H9 (cell line): ENCODE results near the gene CCDC12. TPM values are rescaled to one million over a fixed set of nuclear protein-coding genes. Genes with fewer than 3 reads are reported as not detected.
A peak's percentile ranks its signal among the peaks of the same experiment; 100 is the strongest.

Source experiments
- DNase-seq: peaks from one replicate; pipeline ENCODE4 v3.0.0-alpha.2; 2017
- H2AFZ ChIP-seq: one replicate; pipeline ENCODE4 v1.6.1; 2013; ENCODE audit warnings: mild to moderate bottlenecking, low read length, control low read depth, moderate library complexity
- H2AK5ac ChIP-seq: 2 replicates; pipeline ENCODE4 v1.6.1; 2013; ENCODE audit warnings: low read length, control low read depth, mixed read lengths; ENCODE audit not compliant: insufficient read length
- H2BK120ac ChIP-seq: one replicate; pipeline ENCODE4 v1.6.1; 2013; ENCODE audit warnings: low read depth, mild to moderate bottlenecking, low read length, control low read depth, inconsistent platforms; ENCODE audit not compliant: poor library complexity, severe bottlenecking
- H2BK12ac ChIP-seq: 2 replicates; pipeline ENCODE4 v1.6.1; 2013; ENCODE audit warnings: low read length, control low read depth, mixed read lengths, low read depth; ENCODE audit not compliant: insufficient read length
- H2BK15ac ChIP-seq: 2 replicates; pipeline ENCODE4 v1.6.1; 2013; ENCODE audit warnings: low read depth, low read length, control low read depth
- H2BK20ac ChIP-seq: one replicate; pipeline ENCODE4 v1.6.1; 2013; ENCODE audit warnings: low read depth, mild to moderate bottlenecking, low read length, control low read depth, inconsistent platforms; ENCODE audit not compliant: poor library complexity, severe bottlenecking
- H2BK5ac ChIP-seq: 2 replicates; pipeline ENCODE4 v1.6.1; 2013; ENCODE audit warnings: low read length, control low read depth, mixed read lengths; ENCODE audit not compliant: insufficient read length
- H3K14ac ChIP-seq: 2 replicates; pipeline ENCODE4 v1.6.1; 2013; ENCODE audit warnings: low read length, control low read depth; ENCODE audit not compliant: insufficient read depth
- H3K18ac ChIP-seq: 2 replicates; pipeline ENCODE4 v1.6.1; 2013; ENCODE audit warnings: low read depth, mild to moderate bottlenecking, mixed read lengths, low read length, control low read depth; ENCODE audit not compliant: insufficient read length
- H3K23ac ChIP-seq: 2 replicates; pipeline ENCODE4 v1.6.1; 2013; ENCODE audit warnings: low read length, control low read depth, mixed read lengths, low read depth; ENCODE audit not compliant: insufficient read length
- H3K23me2 ChIP-seq: 2 replicates; pipeline ENCODE4 v1.6.1; 2013; ENCODE audit warnings: low read depth, mild to moderate bottlenecking, mixed read lengths, low read length, control low read depth; ENCODE audit not compliant: insufficient read length, poor library complexity, severe bottlenecking
- H3K27ac ChIP-seq: 2 replicates; pipeline ENCODE4 v1.5.1; 2013; ENCODE audit warnings: low read length, control low read depth, mixed read lengths, low read depth; ENCODE audit not compliant: insufficient read length
- H3K27me3 ChIP-seq: 2 replicates; pipeline ENCODE4 v1.6.1; 2013; ENCODE audit warnings: low read length, control low read depth, inconsistent platforms; ENCODE audit not compliant: insufficient read depth
- H3K4ac ChIP-seq: 2 replicates; pipeline ENCODE4 v1.6.1; 2013; ENCODE audit warnings: low read depth, mild to moderate bottlenecking, control low read depth, inconsistent platforms, low read length, moderate library complexity
- H3K4me1 ChIP-seq: 2 replicates; pipeline ENCODE4 v1.6.1; 2013; ENCODE audit warnings: low read length, control low read depth, inconsistent platforms; ENCODE audit not compliant: insufficient read depth
- H3K4me2 ChIP-seq: 2 replicates; pipeline ENCODE4 v1.6.1; 2013; ENCODE audit warnings: low read length, control low read depth, mixed read lengths; ENCODE audit not compliant: insufficient read length, insufficient read depth
- H3K56ac ChIP-seq: 2 replicates; pipeline ENCODE4 v1.6.1; 2013; ENCODE audit warnings: low read depth, mild to moderate bottlenecking, mixed read lengths, low read length, control low read depth; ENCODE audit not compliant: insufficient read length
- H3K79me1 ChIP-seq: 2 replicates; pipeline ENCODE4 v1.6.1; 2013; ENCODE audit warnings: low read depth, mild to moderate bottlenecking, moderate library complexity, low read length, control low read depth, inconsistent platforms; ENCODE audit not compliant: insufficient read depth, poor library complexity, severe bottlenecking
- H3K79me2 ChIP-seq: 2 replicates; pipeline ENCODE4 v1.6.1; 2013; ENCODE audit warnings: low read length, control low read depth, inconsistent platforms; ENCODE audit not compliant: insufficient read depth
- H3K9ac ChIP-seq: 2 replicates; pipeline ENCODE4 v1.6.1; 2013; ENCODE audit warnings: low read length, control low read depth, mixed read lengths; ENCODE audit not compliant: insufficient read length; ENCODE audit errors: extremely low read depth
- H3K9me3 ChIP-seq: one replicate; pipeline ENCODE4 v1.6.1; 2013; ENCODE audit warnings: low read depth, low read length, inconsistent platforms; ENCODE audit not compliant: control insufficient read depth
- H3T11ph ChIP-seq: one replicate; pipeline ENCODE4 v1.6.1; 2013; ENCODE audit warnings: mild to moderate bottlenecking, low read length, control low read depth, inconsistent platforms
- H4K20me1 ChIP-seq: one replicate; pipeline ENCODE4 v1.6.1; 2013; ENCODE audit not compliant: control insufficient read depth, insufficient read length, insufficient read depth
- H4K5ac ChIP-seq: 2 replicates; pipeline ENCODE4 v1.6.1; 2013; ENCODE audit warnings: low read depth, mild to moderate bottlenecking, mixed read lengths, low read length, control low read depth; ENCODE audit not compliant: insufficient read length
- H4K8ac ChIP-seq: replicated peaks from 2 replicates; pipeline ENCODE4 v1.6.1; 2013; ENCODE audit warnings: low read length, control low read depth, mixed read lengths, low read depth; ENCODE audit not compliant: insufficient read length
- H4K91ac ChIP-seq: 2 replicates; pipeline ENCODE4 v1.6.1; 2013; ENCODE audit warnings: low read depth, mild to moderate bottlenecking, moderate library complexity, mixed read lengths, low read length, control low read depth; ENCODE audit not compliant: insufficient read length
- H3K27ac Mint-ChIP-seq, 3 experiments: 2 replicates in 2 of 3; 3 replicates in 1 of 3; pipeline ENCODE4 v1.8.0; 2020 to 2021; ENCODE audit warnings: mixed read lengths in 3 of 3, mild to moderate bottlenecking in 1 of 3, moderate library complexity in 1 of 3
- H3K27me3 Mint-ChIP-seq: 2 replicates; pipeline ENCODE4 v1.8.0; 2021; ENCODE audit warnings: low read depth, mild to moderate bottlenecking, moderate library complexity, mixed read lengths
- H3K36me3 Mint-ChIP-seq, 3 experiments: 2 replicates in 2 of 3; 3 replicates in 1 of 3; pipeline ENCODE4 v1.8.0; 2020 to 2021; ENCODE audit warnings: low read depth in 3 of 3, mixed read lengths in 3 of 3; ENCODE audit not compliant: insufficient read depth in 1 of 3
- H3K4me1 Mint-ChIP-seq, 2 experiments: 2 replicates each; pipeline ENCODE4 v1.8.0; 2020; ENCODE audit warnings: mixed read lengths in 2 of 2
- H3K4me3 Mint-ChIP-seq, 2 experiments: 2 replicates in 1 of 2; 3 replicates in 1 of 2; pipeline ENCODE4 v1.8.0; 2020 to 2021; ENCODE audit warnings: mild to moderate bottlenecking in 2 of 2, mixed read lengths in 2 of 2, moderate library complexity in 1 of 2
- H3K9me3 Mint-ChIP-seq, 2 experiments: 2 replicates in 1 of 2; 3 replicates in 1 of 2; pipeline ENCODE4 v1.8.0; 2020; ENCODE audit warnings: mild to moderate bottlenecking in 2 of 2, mixed read lengths in 2 of 2, moderate library complexity in 1 of 2
- WGBS: extraction: QIAGEN DNeasy Blood & Tissue Kit; methylation state at CpG from one replicate; pipeline ENCODE4 v1.1.7; 2013; ENCODE audit warnings: missing lambda C conversion rate, low lambda C conversion rate, mixed read lengths; ENCODE audit not compliant: insufficient read length; ENCODE audit errors: extremely low coverage; 5-methylcytosine and 5-hydroxymethylcytosine counted together
- total RNA-seq: library from RNA; stranded (reverse); gene quantifications from 2 replicates; pipeline ENCODE4 v1.2.1, GENCODE V29; 2021
- TF ChIP-seq, protein P1 (sequence below): fragments of 200-600 bp; sonication (generic); conservative IDR thresholded peaks from 3 replicates; pipeline ENCODE4 v1.8.0; 2021; ENCODE audit warnings: antibody characterized with exemption, mild to moderate bottlenecking

Gene CCDC12
- total RNA-seq, 1 experiment from 2014 or later = 54.0 TPM

- H2BK15ac ChIP-seq = no peak overlapping the region; the same call in 1 of the 2 replicates
- H4K8ac ChIP-seq = no peak overlapping the region
- Mint-ChIP-seq H3K36me3 (peaks cover 14 to 17% (median 14%) of the 10 kb centered on the region in 3 experiments), H3K9me3 (peaks cover 0 to 3% of the 10 kb centered on the region in 2 experiments; a peak in 1 of 5 replicates), H3K27ac (peak overlapping the region; percentile 88 to 96 (median 95); a peak in 5 of 7 replicates), H3K27me3 (peaks cover 3% of the 10 kb centered on the region; the same call in 1 of the 2 replicates), H3K4me1 (peaks cover 37 to 45% of the 10 kb centered on the region in 2 experiments), H3K4me3 (peak overlapping the region; percentile 98 to 99)
- WGBS = no CpG with 5 or more reads among the region's 5 CpGs
- no peak for DNase-seq
- no peak overlapping the region for H2AK5ac ChIP-seq
- H2BK12ac ChIP-seq = no peak overlapping the region
- H3K79me1 ChIP-seq = peaks cover 3% of the 10 kb centered on the region
- H3K4me1 ChIP-seq = peaks cover 4% of the 10 kb centered on the region; the same call in 1 of the 2 replicates
- no peak overlapping the region for H2BK20ac ChIP-seq
- H2BK5ac ChIP-seq = no peak overlapping the region
- peaks cover 4% of the 10 kb centered on the region; the same call in 1 of the 2 replicates for H3K27me3 ChIP-seq
- TF ChIP-seq, protein P1, sequence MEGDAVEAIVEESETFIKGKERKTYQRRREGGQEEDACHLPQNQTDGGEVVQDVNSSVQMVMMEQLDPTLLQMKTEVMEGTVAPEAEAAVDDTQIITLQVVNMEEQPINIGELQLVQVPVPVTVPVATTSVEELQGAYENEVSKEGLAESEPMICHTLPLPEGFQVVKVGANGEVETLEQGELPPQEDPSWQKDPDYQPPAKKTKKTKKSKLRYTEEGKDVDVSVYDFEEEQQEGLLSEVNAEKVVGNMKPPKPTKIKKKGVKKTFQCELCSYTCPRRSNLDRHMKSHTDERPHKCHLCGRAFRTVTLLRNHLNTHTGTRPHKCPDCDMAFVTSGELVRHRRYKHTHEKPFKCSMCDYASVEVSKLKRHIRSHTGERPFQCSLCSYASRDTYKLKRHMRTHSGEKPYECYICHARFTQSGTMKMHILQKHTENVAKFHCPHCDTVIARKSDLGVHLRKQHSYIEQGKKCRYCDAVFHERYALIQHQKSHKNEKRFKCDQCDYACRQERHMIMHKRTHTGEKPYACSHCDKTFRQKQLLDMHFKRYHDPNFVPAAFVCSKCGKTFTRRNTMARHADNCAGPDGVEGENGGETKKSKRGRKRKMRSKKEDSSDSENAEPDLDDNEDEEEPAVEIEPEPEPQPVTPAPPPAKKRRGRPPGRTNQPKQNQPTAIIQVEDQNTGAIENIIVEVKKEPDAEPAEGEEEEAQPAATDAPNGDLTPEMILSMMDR = no peak
- no peak overlapping the region for H3K14ac ChIP-seq
- peaks cover 23% of the 10 kb centered on the region for H3K79me2 ChIP-seq
- no peaks in the 10 kb centered on the region for H3K9me3 ChIP-seq
- no peak overlapping the region for H2AFZ ChIP-seq
- H4K91ac ChIP-seq = no peak overlapping the region
- H4K5ac ChIP-seq = no peak overlapping the region
- H3K23me2 ChIP-seq = peaks cover 6% of the 10 kb centered on the region
- H3K4me2 ChIP-seq = peak overlapping the region; percentile 45
- H3K56ac ChIP-seq = no peak overlapping the region
- no peak overlapping the region for H3T11ph ChIP-seq
- H3K23ac ChIP-seq = no peak overlapping the region
- H3K27ac ChIP-seq = no peak overlapping the region
- no peaks in the 10 kb centered on the region for H4K20me1 ChIP-seq
- no peak overlapping the region for H3K9ac ChIP-seq
- H3K18ac ChIP-seq = no peak overlapping the region
- H2BK120ac ChIP-seq = no peak overlapping the region
- no peak overlapping the region for H3K4ac ChIP-seq
Measured at GRCh38 chr3:46977811-46978195, 1.3 kb upstream of the CCDC12 start.
